SH-SY5Y (cell line): ENCODE data around the gene SLC37A1.

Experiments used
- GATA2 ChIP-seq: IDR thresholded peaks from 2 replicates; pipeline ENCODE4 v1.6.1; 2011; ENCODE audit warnings: mild to moderate bottlenecking, low read depth, low read length
- GATA3 ChIP-seq: IDR thresholded peaks from 2 replicates; pipeline ENCODE4 v1.6.1; 2011; ENCODE audit warnings: low read depth, mild to moderate bottlenecking, low read length, moderate library complexity

DNA sequence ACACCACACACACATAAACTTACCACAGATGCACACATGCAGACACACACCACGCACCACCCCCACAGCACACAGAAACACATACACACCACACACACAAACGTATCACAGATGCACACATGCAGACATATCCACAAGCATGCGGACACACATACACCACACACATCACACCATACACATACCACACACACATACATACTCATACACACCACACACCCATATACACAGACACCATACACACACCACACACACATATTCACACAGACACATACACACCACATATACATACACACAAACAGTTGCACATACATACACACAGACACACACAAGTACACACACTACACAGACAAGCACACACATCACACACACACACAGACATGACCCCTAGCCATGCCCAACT lies 102.3 kb downstream of the SLC37A1 start:
- TF ChIP-seq GATA2 (no peak), GATA3 (no peak)
